GM21381 (cell line): ENCODE results near the gene INO80C.

Source experiments
- ATAC-seq: cut with Tn5 transposase; IDR thresholded peaks from one replicate; pipeline ENCODE4 v1.9.1; 2021; ENCODE audit warnings: mild to moderate bottlenecking, moderate library complexity; ENCODE audit not compliant: unreplicated experiment

The INO80C gene

DNA sequence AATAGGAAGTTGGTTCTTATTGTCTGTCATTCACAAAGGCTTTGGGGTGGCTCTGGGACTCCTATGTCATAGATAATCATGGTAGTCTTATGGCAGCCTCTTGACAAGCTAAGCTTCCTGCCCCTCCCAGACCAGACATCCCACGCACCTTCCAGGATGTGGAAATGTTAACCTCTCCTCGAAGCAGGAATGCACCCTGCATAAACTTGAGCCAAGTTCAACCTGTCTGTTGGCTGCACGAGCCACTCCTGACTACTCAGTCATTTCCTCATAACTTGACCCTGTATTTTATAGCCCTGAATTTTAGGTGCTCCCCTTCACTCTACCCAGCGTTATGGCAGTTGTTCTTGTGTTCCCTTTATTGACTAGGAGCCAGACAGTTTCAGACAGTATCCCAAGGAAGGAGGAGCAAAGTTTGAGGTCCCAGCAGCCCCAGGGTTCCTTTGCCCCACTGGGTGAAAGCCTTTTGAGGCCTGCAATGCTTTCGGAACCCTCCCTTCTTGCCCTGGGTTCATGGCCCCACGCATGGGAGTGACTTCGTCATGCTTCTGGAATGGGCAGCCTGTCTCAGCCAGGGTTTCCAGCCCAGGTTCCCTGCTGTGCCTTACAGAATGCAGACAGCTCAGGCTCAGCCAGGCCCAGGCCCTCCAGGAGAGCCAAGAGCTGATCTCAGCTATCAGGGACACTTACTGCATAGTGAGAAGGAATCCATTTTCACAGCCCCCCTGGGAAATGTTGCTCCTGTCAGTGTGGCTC is 15.6 kb upstream of the INO80C start:
- ATAC-seq = no peak

- no peak for ATAC-seq
These were observed 15.0 kb upstream of the INO80C start for GRCh38 chr18:35512761-35513160.

DNA sequence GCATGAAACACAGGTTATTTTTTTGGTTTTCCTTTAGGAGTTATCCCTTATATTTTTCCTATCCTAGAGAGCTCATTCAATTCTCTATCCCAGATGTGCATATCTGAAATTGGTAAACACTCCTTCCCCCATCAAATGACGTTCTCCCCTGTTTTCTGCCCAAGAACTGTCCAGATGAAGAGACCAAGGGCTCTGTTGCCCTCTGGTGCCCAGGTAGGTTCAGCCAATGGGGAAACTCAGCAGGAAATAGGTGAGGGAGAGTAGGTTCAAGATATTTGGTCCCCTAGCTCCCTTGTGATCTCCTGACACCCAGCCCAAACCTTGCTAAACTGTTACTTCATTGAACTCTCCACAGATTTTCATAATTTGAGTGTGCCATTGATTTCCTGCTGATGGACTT is 14.1 kb upstream of the INO80C start:
- ATAC-seq = peak; percentile 13

GRCh38 chr18:35511428-35511827 is 13.7 kb upstream of the INO80C start:
- peak; percentile 81 for ATAC-seq

DNA sequence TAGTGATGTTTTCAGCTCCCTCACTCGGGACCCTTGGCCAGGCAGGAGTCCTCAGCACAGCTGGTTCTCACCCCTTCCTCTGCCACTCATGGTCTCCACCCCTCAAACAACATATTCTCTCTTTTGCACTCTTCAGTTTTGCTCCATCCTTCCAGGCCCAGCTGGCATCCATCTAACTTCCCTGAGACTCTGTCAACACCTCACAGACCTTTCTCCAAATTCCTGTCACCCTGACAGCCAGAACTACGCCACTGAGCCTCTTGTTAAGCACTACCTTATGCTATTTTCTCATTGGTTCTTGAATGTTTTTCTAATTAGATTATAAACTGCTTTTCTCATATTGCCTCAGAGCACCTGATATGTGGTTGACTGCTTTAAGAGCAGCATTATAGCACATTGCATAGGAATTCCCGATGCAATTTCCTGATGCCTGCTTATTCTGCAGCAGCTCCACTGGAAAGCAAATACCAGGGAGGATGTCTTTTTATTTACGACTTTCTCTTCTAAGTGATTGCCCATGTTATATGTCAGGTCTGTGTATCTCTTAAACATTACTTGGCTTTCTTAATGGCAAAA is 12.4 kb upstream of the INO80C start:
- no peak for ATAC-seq

DNA sequence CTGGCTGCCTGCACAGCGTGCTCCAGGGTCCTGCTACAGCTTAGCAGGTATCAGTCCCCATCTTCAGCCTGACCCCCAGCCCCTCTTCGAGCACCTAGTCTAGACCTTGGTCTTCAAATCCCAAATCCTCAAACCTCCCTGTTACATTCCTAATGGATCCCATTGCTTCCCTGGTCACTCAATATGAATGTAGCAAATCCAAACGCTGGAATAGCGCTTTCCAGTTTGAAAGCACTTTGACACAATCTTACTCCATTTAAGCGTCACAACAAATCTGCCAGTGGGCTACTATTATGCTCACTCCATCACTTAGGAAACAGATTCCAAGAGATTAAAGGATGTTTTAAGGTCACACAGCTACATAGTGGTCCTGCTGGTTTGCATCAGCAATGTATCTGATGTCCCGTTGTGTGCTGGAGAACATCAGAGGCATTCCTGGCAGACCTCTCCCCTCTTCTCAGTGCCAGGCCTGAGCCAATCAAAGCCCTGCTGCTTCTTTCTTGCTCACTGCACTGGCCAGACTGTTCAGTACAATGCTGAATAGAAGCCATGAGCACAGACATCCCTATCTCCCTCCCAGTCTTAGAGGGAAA is 11.1 kb upstream of the INO80C start:
- no peak for ATAC-seq

DNA sequence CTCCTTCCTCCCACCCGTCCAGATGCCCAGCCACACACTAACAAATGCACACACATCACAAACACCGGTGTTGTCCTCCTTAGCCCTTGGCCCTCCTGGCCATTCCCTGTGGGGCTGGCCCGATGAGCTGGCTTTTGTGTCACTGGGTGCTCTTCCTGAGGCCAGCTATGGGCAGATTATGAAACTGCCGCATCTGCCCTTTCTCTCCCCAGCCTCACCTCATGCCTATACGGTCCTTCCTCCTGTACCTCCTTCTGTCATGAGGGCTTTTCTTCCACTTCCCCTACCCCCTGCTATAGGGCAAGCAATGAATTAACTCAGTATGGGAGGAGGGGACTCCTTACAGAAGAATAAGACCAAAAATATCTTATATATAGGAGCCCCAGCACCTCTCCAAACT is 10.3 kb upstream of the INO80C start:
- ATAC-seq = no peak

GRCh38 chr18:35507623-35508022 is 9.9 kb upstream of the INO80C start:
- no peak for ATAC-seq

GRCh38 chr18:35507192-35507591 is 9.4 kb upstream of the INO80C start:
- ATAC-seq = no peak

DNA sequence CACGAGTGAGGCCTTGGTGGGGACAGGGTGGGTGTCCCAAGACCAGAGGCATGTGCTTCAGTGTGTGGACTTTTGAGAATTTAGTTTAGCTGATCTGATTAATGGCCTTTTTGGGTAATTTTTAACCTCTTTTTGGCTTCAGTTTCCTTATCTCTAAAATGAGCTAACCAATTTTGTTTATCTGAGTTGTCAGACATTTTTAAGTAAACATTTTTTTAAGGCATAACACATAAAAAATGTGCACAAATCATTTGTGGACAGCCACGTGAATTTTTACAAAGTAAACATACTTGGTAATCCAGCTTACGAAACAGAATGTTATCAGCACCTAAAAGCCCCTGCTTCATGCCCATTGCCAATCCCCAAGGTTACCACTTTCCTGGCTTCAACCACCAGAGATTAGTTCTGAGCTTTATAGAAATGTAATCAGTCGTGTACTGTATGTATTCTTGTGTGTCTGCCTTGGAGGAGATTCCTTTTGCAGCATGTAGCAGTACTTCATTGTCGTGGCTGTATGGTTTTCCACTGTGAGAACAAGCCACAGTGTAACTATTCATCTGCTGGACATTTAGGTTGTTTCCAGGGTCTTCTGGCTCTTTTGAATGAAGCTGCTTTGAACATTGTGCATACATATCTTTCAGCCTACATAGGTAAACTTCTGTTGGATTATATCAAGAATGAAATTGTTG is 8.4 kb upstream of the INO80C start:
- ATAC-seq = no peak

- ATAC-seq = no peak
These were observed 7.2 kb upstream of the INO80C start for GRCh38 chr18:35504996-35505395.

DNA sequence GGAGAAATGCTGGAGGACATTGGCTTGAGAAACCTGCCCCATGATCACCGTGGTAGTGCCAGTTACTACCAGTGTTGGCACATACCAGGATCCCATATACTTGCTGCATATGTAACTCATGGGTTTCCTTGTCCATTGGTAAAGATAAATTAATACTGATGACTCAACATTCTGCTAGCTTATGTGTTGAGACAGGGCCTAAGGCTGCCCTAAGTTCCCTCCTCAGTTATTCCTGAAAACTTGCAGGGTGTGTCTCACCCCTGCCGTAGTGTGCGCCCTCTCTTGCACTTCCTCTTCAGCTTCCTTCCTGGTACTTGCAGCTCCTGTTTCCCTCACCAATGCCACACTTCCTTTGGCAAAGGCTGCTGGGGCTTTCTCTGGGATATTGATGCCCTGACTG is 4.3 kb upstream of the INO80C start:
- ATAC-seq = no peak

DNA sequence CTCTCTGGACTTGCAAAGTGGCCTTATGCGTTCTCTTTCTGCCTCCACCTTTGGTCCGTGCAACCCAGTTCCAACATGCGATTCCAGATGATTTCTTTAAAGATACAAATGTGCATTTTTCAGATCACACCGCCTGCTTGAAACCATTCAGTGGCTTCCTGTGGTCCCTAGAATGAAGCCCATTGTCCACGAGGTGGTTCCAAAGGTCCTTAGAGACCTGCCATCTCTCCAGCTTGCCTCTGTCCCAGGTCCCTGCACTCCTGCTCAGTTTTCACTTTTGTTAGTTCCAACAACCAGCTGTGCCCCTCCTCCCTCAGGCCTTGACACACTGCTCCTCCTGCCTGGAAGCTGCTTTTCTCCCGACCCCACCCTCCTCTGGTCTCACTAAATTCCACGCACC is 3.6 kb upstream of the INO80C start:
- ATAC-seq = no peak

GRCh38 chr18:35500113-35500512 is 2.4 kb upstream of the INO80C start:
- no peak for ATAC-seq

DNA sequence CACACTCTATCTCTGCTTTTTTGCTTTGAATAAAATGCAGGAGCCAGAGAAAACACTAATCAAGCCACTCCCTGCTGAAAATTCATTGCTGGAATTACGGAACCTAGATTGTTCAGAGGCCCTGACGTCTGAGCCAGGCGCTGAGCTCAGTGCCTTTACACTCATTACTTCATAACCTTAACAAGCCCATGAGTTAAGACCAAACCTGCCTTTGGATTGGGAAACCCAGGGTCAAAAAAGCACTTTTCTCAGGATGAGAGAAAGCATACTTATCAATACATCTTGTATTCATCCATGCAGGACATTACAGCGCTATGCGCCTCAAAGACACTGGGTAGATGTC is 762 bp downstream of the INO80C start:
- ATAC-seq = peak; percentile 13

- ATAC-seq = no peak
These were observed 2.0 kb downstream of the INO80C start for GRCh38 chr18:35495536-35496314.

GRCh38 chr18:35494251-35495220 is 3.2 kb downstream of the INO80C start:
- ATAC-seq = no peak

GRCh38 chr18:35491700-35492077 is 6.1 kb downstream of the INO80C start:
- no peak for ATAC-seq

DNA sequence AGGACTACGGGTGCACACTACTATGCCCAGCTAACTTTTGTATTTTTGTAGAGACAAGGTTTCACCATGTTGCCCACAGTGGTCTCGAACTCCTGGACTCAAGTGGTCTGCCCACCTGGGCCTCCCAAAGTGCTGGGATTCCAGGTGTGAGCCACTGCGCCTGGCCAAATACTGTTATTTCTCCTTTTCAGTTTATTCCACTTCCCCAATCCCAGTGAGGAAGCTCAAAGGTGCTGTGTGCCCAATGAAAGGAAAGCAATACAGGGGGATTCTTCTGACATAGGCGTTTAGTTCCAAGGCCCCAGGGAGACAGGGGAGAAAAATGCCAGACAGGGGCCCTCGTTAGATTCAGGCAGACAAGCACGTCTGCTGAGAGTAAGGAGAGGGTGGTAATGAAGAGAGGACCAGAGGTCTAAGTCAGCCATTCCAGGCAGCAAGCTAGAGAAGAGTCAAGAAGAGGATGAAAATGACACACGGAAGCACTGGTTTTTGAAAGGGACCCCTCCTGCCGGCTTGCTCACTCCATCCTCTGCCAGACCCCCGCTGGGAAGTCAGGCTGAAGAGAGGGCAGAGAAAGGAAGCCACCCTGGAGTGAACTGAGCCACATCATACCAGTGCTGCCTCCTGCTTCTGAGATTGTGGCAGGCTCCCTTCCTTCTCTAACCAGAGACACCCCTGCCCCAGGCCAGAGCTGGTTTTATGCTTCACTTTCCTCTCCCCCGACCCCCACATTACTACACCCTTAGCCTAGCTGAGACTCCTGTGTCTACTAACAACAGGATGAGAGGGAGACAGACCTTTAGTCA is 6.7 kb downstream of the INO80C start:
- ATAC-seq = no peak
